ENCODE measurements around the gene GTPBP8. TPM values are rescaled to one million over a fixed set of nuclear protein-coding genes. Genes with fewer than 3 reads are reported as not detected.

The GTPBP8 gene
- total and polyA plus RNA-seq, 2 of the 8 experiments (the other 6 are each of a cell fraction or from before 2014, with no cell fraction given), result 25.8 to 27.6 TPM

DNA sequence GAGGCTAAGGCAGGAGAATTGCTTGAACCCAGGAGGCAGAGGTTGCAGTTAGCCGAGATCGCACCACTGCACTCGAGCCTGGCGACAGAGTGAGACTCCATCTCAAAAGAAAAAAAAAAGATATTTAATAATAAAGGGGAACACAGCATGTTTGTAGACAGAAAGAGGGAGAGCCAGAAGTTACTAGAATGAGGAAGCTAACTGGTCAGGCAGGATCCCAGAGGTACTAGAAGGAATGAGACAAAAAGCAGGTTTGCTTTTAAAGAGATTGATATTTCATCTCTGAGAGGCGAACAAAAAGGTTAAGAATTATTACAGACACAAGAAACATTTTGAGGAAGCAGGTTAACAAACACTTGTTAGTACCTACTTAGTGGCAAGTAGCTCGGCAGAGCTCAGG is 25.1 kb upstream of the GTPBP8 start:
- Histone ChIP-seq H3K36me3 (ENCODE audit: control insufficient read depth in 2 of 4, insufficient read depth in 4 of 4, low read length in 3 of 4) (no peaks in the 10 kb centered on the region; a peak in 1 of 8 replicates), H3K18ac (ENCODE audit: extremely low read depth, low read length) (no peak overlapping the region), H4K91ac (replicated peaks; ENCODE audit: insufficient read length, low read length) (no peak overlapping the region), H3K4me3 (ENCODE audit: extremely low read depth in 1 of 4, insufficient read depth in 2 of 4, low read depth in 3 of 4, low read length in 4 of 4) (no peak overlapping the region), H4K5ac (ENCODE audit: insufficient read length, low read depth, low read length) (no peak overlapping the region), H3K27me3 (replicated peaks in 1 of 4; ENCODE audit: control insufficient read depth in 3 of 4, extremely low read depth in 1 of 4, insufficient read depth in 3 of 4, low read length in 3 of 4) (no peaks in the 10 kb centered on the region), H4K8ac (ENCODE audit: extremely low read depth, insufficient read depth, low read length) (no peak overlapping the region), H3K23ac (ENCODE audit: insufficient read length) (no peak overlapping the region), H2BK20ac (ENCODE audit: low read length) (no peak overlapping the region), H3K4me2 (ENCODE audit: insufficient read depth in 1 of 2, low read depth in 2 of 2, low read length in 2 of 2) (no peak overlapping the region), H3K14ac (ENCODE audit: insufficient read length) (no peak overlapping the region), H3K9me3 (ENCODE audit: insufficient read depth in 2 of 2, low read depth in 1 of 2, low read length in 1 of 2) (peaks cover 10 to 13% of the 10 kb centered on the region in 2 experiments), H3K4me1 (replicated peaks in 1 of 4; ENCODE audit: control insufficient read depth in 3 of 4, insufficient read depth in 4 of 4, low read length in 3 of 4) (no peaks in the 10 kb centered on the region), H2AK5ac (ENCODE audit: low read depth, low read length) (no peak overlapping the region), H3K23me2 (ENCODE audit: low read depth, low read length) (no peaks in the 10 kb centered on the region), H2BK15ac (ENCODE audit: low read length) (no peak overlapping the region), H3K27ac (ENCODE audit: low read depth, low read length) (no peak overlapping the region), H3K56ac (replicated peaks; ENCODE audit: insufficient read length, low read depth, low read length) (no peak overlapping the region), H3K79me2 (ENCODE audit: control insufficient read depth in 1 of 2, insufficient read depth in 2 of 2, low read length in 2 of 2) (no peaks in the 10 kb centered on the region), H3K4ac (replicated peaks; ENCODE audit: insufficient read length, low read depth, low read length) (no peak overlapping the region), H2AFZ (ENCODE audit: low read length) (no peak overlapping the region), H4K20me1 (replicated peaks in 1 of 2; ENCODE audit: control insufficient read depth in 1 of 2, insufficient read depth in 2 of 2, low read length in 2 of 2) (no peaks in the 10 kb centered on the region), H2BK12ac (ENCODE audit: low read depth, low read length) (no peak overlapping the region), H3K9ac (replicated peaks in 1 of 4; ENCODE audit: extremely low read depth in 1 of 4, low read depth in 3 of 4, low read length in 3 of 4) (no peak overlapping the region), H2BK120ac (replicated peaks; ENCODE audit: low read depth, low read length) (no peak overlapping the region), H2BK5ac (ENCODE audit: low read depth, low read length) (no peak overlapping the region), H3K79me1 (ENCODE audit: low read depth, low read length) (no peaks in the 10 kb centered on the region)
- no peak for TF ChIP-seq POLR2AphosphoS5 (IDR thresholded peaks at IDR 0.05; ENCODE audit: low read depth, low read length)
- TF ChIP-seq SIX5 (IDR thresholded peaks at IDR 0.05; ENCODE audit: low read depth, low read length), result no peak
- no peak for TF ChIP-seq CTBP2 (IDR thresholded peaks at IDR 0.05; ENCODE audit: borderline replicate concordance, insufficient read depth, insufficient read length, low read length)
- ChIA-PET CTCF (ENCODE audit: partially characterized antibody) (interaction anchor here (1.0 to 2.1 kb wide), 5 partner anchors 13 to 322 kb away, joined by 3 to 5 read pairs (median 3); no protein-coding TSS in a partner anchor), POLR2A (ENCODE audit: partially characterized antibody) (no interaction called here)
- DNase-seq (ENCODE audit: low read depth in 1 of 2, low spot score in 2 of 2) (no peak), FAIRE-seq (no peak)
- 90% methylated on average over 6 of the region's 6 CpGs; no CpG with 5 or more reads in 1 of the 2 experiments for WGBS, 2 experiments (ENCODE audit: extremely low coverage in 1 of 2, insufficient coverage in 1 of 2, insufficient read length in 1 of 2, insufficient replicate concordance in 2 of 2, low coverage in 1 of 2, low lambda C conversion rate in 2 of 2, missing lambda C conversion rate in 1 of 2)
